Gastroesophageal sphincter (tissue), 3 donors: ENCODE measurements around the gene LEMD2.

ENCODE experiments used
- CTCF ChIP-seq, 4 experiments: fragments of 200-600 bp in 2 of 4; fragments of 450-650 bp in 2 of 4; sonication (generic) in 1 of 4; IDR thresholded peaks; one replicate each; pipeline ENCODE4 v1.5.1; 2017 to 2019; ENCODE audit warnings: antibody characterized with exemption in 4 of 4, mild to moderate bottlenecking in 2 of 4, moderate library complexity in 2 of 4
- EP300 ChIP-seq: sonication (generic); formaldehyde crosslinking; IDR thresholded peaks from one replicate; pipeline ENCODE4 v1.6.1; 2017; ENCODE audit warnings: antibody characterized with exemption, mild to moderate bottlenecking
- POLR2A ChIP-seq, 2 donors: fragments of 450-650 bp; IDR thresholded peaks; one replicate each; pipeline ENCODE4 v1.6.1; 2017; ENCODE audit warnings: antibody characterized with exemption in 2 of 2, mild to moderate bottlenecking in 2 of 2, moderate library complexity in 1 of 2
- POLR2AphosphoS5 ChIP-seq: sonication (generic); formaldehyde crosslinking; IDR thresholded peaks from one replicate; pipeline ENCODE4 v1.6.1; 2017; ENCODE audit warnings: antibody characterized with exemption

- TF ChIP-seq CTCF (IDR thresholded peaks at IDR 0.05) (no peak), POLR2A (IDR thresholded peaks at IDR 0.05) (no peak), POLR2AphosphoS5 (no peak), EP300 (no peak)
Observed at GRCh38 chr6:33738153-33738552, 50.8 kb downstream of the LEMD2 start.
